Activated CD4-positive, alpha-beta memory T cell treated with anti-CD3 and anti-CD28 coated beads, Interleukin-2, amount 10 ng/mL, durations not matched to agents 7 days and 5 days (primary cell): ENCODE results near the gene CNTNAP4. TPM values are rescaled to one million over a fixed set of nuclear protein-coding genes. Genes with fewer than 3 reads are reported as not detected.

Experiments used
- CTCF ChIA-PET: fragments of 350-600 bp; sonication (Branson Sonifier 250); formaldehyde crosslinking; loops from one replicate; lab custom pipeline; 2021; ENCODE audit warnings: antibody characterized with exemption, inconsistent platforms; lab: Charles Lee
- POLR2A ChIA-PET: fragments of 350-600 bp; sonication (Branson Sonifier 250); formaldehyde crosslinking; loops from one replicate; lab custom pipeline; 2021; ENCODE audit warnings: antibody characterized with exemption; lab: Charles Lee
- DNase-seq: peaks from one replicate; pipeline ENCODE4 v3.0.0-alpha.2; 2020
- H3K27ac Mint-ChIP-seq: one replicate; pipeline ENCODE4 v1.8.0; 2021; ENCODE audit warnings: mild to moderate bottlenecking, mixed read lengths
- H3K27me3 Mint-ChIP-seq: one replicate; pipeline ENCODE4 v1.8.0; 2021; ENCODE audit warnings: mixed read lengths
- H3K36me3 Mint-ChIP-seq: one replicate; pipeline ENCODE4 v1.8.0; 2021; ENCODE audit warnings: low read depth, mixed read lengths
- H3K4me1 Mint-ChIP-seq: one replicate; pipeline ENCODE4 v1.8.0; 2021; ENCODE audit warnings: mixed read lengths
- H3K4me3 Mint-ChIP-seq: one replicate; pipeline ENCODE4 v1.8.0; 2021; ENCODE audit warnings: mild to moderate bottlenecking, mixed read lengths
- H3K9me3 Mint-ChIP-seq: one replicate; pipeline ENCODE4 v1.8.0; 2021; ENCODE audit warnings: mixed read lengths
- total RNA-seq, 2 experiments: library from RNA; stranded (reverse); gene quantifications; one replicate each; pipeline ENCODE4 v1.2.3, GENCODE V29; 2021

CNTNAP4 gene
- not detected for total RNA-seq

DNA sequence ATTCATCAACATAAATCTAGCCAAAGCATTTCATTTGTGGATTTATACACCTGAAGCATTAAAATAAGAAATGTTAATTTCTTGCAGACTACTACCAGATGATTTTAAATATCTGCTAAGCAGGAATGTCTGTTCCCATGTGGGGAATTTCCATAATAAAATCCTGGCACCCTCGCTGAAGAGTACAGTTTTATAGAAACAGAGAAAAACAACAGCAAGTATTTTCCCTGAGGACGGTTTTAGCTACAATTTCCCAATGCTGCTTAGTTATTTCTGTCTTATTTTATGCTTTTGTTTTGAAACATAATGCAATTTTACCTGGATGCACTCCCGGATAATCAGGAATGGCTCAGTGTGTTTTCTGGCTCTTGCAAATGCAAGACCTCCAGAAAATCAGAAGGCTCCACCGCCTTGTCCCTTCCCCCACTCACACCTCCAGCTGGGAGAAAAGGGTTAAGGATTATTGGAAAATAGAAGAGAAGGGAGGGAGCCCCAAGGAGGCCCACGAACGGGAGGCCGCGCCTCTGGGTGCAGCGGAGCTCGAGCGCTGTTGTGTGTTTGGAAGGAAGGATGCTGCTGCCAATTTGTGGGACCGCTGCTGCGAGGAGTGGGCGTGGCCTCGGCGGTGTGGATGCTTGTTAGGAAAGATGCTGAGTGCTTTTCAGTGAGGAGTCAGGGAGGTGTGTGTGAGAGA is at the start of gene CNTNAP4:
CNTNAP4 (plus strand) TSS at position 657 of the 694 bp plus-strand sequence. CDS start 262 bp downstream, outside the sequence.
- DNase-seq = no peak
- H3K4me3 Mint-ChIP-seq = no peak within 1 kb of the TSS
- no peaks in the 10 kb centered on the region for H3K27me3 Mint-ChIP-seq
- H3K9me3 Mint-ChIP-seq = no peaks in the 10 kb centered on the region
- no peaks in the 10 kb centered on the region for H3K4me1 Mint-ChIP-seq
- POLR2A ChIA-PET = no interaction called here
- CTCF ChIA-PET = no interaction called here
- no peaks in the 10 kb centered on the region for H3K36me3 Mint-ChIP-seq
- no peak within 1 kb of the TSS for H3K27ac Mint-ChIP-seq

DNA sequence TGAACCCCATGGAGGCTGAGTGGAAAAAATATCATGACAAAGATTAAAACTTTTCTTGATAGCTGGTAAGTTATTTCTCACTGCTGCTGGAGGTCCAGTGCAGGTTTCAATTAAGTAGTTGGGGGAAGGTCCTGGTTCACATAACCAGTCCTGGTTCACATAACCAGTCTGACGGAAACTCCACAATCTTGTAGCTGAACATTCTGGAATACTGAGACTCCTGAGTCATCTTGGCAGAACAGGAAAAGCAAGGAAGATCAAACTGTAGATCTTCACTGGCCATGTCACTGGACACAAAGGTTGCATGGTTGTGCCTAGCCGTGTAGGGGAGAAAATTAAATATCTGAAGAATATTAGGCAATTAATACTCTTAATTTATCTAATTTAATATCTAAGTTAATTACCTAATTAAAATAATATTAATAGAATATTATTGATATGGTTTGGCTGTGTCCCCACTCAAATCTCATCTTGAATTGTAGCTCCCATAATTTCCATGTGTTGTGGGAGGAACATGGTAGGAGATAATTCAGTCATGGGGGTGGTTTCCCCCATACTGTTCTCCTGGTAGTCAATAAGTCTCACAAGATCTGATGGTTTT is 48.6 kb upstream of the CNTNAP4 start:
- Mint-ChIP-seq H3K4me1 (no peaks in the 10 kb centered on the region), H3K27me3 (no peaks in the 10 kb centered on the region), H3K27ac (no peak overlapping the region), H3K9me3 (peaks cover 3% of the 10 kb centered on the region), H3K36me3 (no peaks in the 10 kb centered on the region), H3K4me3 (no peak overlapping the region)
- ChIA-PET POLR2A (no interaction called here), CTCF (no interaction called here)
- no peak for DNase-seq

DNA sequence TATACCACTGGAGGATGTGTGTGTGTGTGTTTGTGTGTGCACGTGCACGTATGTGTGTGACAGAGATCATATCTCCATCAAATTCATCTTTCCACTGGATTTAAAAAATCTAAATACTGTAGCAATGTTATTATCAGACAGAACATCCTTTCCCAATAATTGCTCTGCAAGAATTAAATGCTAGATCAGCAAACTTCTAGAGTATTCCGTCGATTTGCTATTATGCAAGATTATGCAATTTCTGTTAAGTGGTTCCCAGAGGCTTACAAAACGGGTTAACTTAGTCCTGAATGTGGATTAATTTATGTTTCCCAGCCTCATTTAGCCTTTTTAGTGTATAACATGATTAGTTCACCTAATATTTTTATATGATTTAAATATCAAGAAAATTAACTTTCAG is 44.5 kb upstream of the CNTNAP4 start:
- no peak for DNase-seq
- Mint-ChIP-seq H3K4me3 (no peak overlapping the region), H3K9me3 (peaks cover 8% of the 10 kb centered on the region), H3K36me3 (no peaks in the 10 kb centered on the region), H3K27me3 (no peaks in the 10 kb centered on the region), H3K4me1 (no peaks in the 10 kb centered on the region), H3K27ac (no peak overlapping the region)
- ChIA-PET CTCF (no interaction called here), POLR2A (no interaction called here)

DNA sequence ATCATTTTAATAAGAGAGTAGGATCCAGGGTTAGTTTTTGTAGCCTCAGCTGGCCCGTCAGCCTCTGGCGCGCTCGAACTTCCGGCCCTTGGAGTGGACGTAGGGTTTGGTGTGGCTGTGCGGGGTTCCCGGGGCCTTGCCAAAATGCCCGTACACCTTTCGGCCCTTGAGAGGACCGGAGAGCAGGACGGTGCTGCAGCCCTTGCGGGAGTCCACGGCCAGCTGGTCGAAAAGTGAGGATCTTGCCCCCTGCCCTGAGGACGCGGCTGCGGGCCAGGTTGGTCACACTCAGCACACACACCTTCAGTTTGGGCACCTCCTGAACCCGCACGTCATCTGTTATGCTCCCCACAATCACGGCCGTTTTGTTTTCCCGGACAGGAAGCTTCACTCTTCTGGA is 42.2 kb upstream of the CNTNAP4 start:
- no peaks in the 10 kb centered on the region for H3K36me3 Mint-ChIP-seq
- H3K4me3 Mint-ChIP-seq = no peak overlapping the region
- DNase-seq = no peak
- POLR2A ChIA-PET = no interaction called here
- H3K9me3 Mint-ChIP-seq = peaks cover 14% of the 10 kb centered on the region
- H3K4me1 Mint-ChIP-seq = no peaks in the 10 kb centered on the region
- CTCF ChIA-PET = no interaction called here
- H3K27me3 Mint-ChIP-seq = no peaks in the 10 kb centered on the region
- H3K27ac Mint-ChIP-seq = no peak overlapping the region

DNA sequence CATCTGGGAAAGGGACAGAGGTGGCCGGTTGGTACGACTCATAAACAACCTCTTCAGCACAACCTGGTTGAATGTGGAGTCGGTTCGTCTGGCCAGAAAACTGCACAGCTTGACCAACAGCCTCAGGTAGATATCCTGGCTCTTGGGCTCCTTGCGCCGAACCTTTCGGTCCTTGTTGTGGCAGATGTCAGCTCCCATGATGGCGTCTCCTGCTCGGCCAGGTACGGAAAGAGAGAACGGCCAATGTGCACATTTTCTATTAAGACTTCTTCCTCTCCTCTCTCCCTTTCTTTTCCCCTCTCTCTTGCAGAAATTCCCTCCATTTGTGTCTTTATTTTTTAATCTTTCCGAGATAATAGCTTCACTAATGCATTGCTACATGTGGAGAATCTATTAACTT is 41.8 kb upstream of the CNTNAP4 start:
- no peaks in the 10 kb centered on the region for H3K4me1 Mint-ChIP-seq
- no peaks in the 10 kb centered on the region for H3K36me3 Mint-ChIP-seq
- no peak overlapping the region for H3K27ac Mint-ChIP-seq
- CTCF ChIA-PET = no interaction called here
- no peaks in the 10 kb centered on the region for H3K27me3 Mint-ChIP-seq
- peaks cover 14% of the 10 kb centered on the region for H3K9me3 Mint-ChIP-seq
- DNase-seq = no peak
- POLR2A ChIA-PET = no interaction called here
- H3K4me3 Mint-ChIP-seq = no peak overlapping the region

DNA sequence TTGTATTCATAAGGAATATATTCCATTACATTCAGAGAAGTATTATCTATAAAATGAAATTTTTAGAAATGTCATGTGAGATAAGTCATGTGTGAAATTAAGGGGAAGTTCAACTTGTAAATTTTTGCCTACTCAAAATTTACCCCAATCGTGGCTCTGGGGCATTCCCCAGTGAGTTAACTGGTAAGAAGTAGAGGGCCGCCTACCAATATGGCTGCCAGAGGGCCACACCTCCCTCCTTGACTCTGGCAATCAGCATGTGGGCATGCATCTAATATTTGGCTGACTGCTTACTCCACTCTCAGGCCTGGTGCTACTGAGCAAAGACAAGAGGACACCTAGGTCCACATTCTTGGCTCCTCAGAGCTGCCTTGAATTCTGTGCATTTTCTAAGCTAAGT is 39.7 kb upstream of the CNTNAP4 start:
- H3K27ac Mint-ChIP-seq = no peak overlapping the region
- H3K9me3 Mint-ChIP-seq = peaks cover 13% of the 10 kb centered on the region
- H3K27me3 Mint-ChIP-seq = no peaks in the 10 kb centered on the region

DNA sequence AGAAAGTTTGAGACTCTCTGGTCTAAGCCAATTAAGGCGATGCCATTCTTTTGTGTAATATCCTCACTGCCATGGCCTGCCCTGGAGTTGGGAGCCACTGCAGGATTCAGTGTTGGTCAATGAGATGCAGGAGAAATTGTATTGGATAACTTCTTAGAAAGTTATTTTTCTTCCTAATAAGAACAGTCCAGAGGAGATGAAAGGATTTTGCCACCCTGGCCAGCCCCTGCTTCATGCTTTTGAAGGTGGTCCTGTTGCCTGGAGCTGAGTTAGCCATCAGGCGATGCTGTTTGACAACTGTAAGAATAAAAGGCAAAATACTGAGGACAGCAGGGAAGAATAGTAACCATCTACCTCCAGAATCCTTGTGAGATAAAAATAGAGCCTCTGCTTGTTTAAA is 35.4 kb upstream of the CNTNAP4 start:
- POLR2A ChIA-PET = no interaction called here
- no peak overlapping the region for H3K27ac Mint-ChIP-seq
- no peaks in the 10 kb centered on the region for H3K36me3 Mint-ChIP-seq
- H3K4me3 Mint-ChIP-seq = no peak overlapping the region
- H3K4me1 Mint-ChIP-seq = no peaks in the 10 kb centered on the region
- H3K9me3 Mint-ChIP-seq = peaks cover 13% of the 10 kb centered on the region
- CTCF ChIA-PET = no interaction called here
- H3K27me3 Mint-ChIP-seq = no peaks in the 10 kb centered on the region
- DNase-seq = no peak

More for the DNA sequence above, 39.7 kb upstream of the CNTNAP4 start:
- H3K4me1 Mint-ChIP-seq = no peaks in the 10 kb centered on the region
- no peak for DNase-seq
- H3K36me3 Mint-ChIP-seq = no peaks in the 10 kb centered on the region
- no peak overlapping the region for H3K4me3 Mint-ChIP-seq
- POLR2A ChIA-PET = no interaction called here
- CTCF ChIA-PET = no interaction called here

DNA sequence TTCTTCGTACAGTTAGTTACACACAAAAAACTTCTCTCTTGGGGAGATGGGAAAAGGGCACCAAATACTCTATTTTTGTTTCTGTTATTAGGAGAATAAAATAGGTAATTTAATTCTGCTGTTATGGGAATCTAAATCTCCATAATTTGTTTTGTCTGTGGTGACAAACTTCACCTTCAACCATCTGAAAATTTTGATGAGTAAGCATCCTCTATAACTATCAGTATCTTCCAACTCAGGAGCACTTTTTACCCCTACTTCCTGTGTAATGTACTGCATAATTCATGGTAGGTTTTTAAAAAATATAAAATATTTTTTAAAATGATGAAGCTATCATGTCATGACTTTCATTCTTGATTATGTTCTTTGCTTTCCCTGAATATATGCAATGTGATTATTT is 33.6 kb upstream of the CNTNAP4 start:
- no peaks in the 10 kb centered on the region for H3K4me1 Mint-ChIP-seq
- no peak overlapping the region for H3K27ac Mint-ChIP-seq
- no peaks in the 10 kb centered on the region for H3K36me3 Mint-ChIP-seq
- H3K9me3 Mint-ChIP-seq = peaks cover 16% of the 10 kb centered on the region
- no peak for DNase-seq
- ChIA-PET CTCF (no interaction called here), POLR2A (no interaction called here)
- no peak overlapping the region for H3K4me3 Mint-ChIP-seq
- no peaks in the 10 kb centered on the region for H3K27me3 Mint-ChIP-seq

DNA sequence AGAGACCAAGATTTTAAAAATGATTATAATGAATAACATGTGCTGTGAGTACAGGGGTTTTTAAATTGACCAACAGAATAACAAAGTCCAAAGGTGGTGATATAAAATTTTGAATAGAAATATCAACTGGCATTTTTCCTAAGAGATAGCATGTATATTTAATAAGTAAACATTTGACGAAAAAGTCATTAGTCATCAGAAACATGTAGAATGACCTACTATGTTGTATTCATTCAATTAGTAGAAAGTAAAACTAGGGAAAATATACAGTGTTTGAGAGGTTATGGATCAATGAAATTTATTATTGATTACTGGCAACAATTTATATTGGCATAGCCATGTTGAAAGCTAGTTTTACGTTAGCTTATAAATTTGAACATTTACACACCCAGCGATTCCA is 30.6 kb upstream of the CNTNAP4 start:
- no peak overlapping the region for H3K27ac Mint-ChIP-seq
- no peak overlapping the region for H3K4me3 Mint-ChIP-seq
- DNase-seq = no peak
- ChIA-PET POLR2A (no interaction called here), CTCF (no interaction called here)
- no peaks in the 10 kb centered on the region for H3K27me3 Mint-ChIP-seq
- peaks cover 20% of the 10 kb centered on the region for H3K9me3 Mint-ChIP-seq
- H3K4me1 Mint-ChIP-seq = no peaks in the 10 kb centered on the region
- H3K36me3 Mint-ChIP-seq = no peaks in the 10 kb centered on the region

DNA sequence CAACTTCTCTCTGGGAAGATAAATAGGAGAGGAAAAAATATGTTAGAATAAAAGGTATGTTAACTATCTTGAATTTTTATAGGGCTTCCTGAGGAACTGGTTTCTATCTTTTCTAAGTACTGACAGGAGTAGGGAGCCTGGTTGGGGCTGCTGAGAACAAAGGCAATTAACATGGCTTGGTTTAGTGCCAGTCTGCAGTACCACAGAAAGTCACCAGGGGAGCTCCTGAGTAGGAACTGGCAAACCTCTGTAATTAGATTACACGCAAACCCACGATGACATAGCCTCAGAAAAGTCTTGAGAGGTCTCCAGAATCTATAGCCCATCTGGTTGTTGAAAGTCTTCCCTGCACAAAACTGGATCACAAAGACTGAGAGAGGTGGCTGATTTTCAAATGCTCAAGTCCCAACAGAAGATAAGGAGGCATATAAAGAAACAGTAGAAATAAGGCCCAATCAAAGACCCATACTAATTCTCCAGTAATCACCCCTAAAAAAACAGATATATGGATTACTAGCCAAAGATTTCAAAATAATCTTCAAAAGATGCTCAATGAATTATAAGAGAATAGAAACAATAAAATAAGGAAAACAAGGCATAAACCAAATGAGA is 11.7 kb upstream of the CNTNAP4 start:
- ChIA-PET POLR2A (no interaction called here), CTCF (no interaction called here)
- Mint-ChIP-seq H3K27ac (no peak overlapping the region), H3K9me3 (peaks cover 9% of the 10 kb centered on the region), H3K27me3 (no peaks in the 10 kb centered on the region), H3K4me1 (no peaks in the 10 kb centered on the region), H3K4me3 (no peak overlapping the region), H3K36me3 (no peaks in the 10 kb centered on the region)
- DNase-seq = peak; percentile 16

DNA sequence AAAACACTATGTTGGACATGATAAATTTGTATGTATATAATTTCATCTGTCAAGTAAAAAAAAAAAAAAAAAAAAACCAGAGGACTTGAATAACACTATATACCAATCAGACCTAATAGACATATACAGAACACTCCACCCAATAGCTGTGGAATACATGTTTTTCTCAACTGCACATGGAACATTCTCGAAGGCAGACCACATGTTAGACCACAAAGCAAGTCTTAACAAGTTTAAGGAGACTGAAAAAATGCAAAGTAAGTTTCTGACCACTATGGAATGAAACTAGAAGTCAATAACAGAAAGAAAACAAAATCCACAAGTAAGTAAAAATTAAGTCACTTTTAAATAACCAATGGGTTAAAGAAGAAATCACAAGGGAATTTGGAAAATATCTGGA is 8.4 kb upstream of the CNTNAP4 start:
- ChIA-PET POLR2A (no interaction called here), CTCF (no interaction called here)
- Mint-ChIP-seq H3K36me3 (no peaks in the 10 kb centered on the region), H3K9me3 (peaks cover 9% of the 10 kb centered on the region), H3K4me3 (no peak overlapping the region), H3K4me1 (no peaks in the 10 kb centered on the region), H3K27me3 (no peaks in the 10 kb centered on the region), H3K27ac (no peak overlapping the region)
- DNase-seq = no peak

DNA sequence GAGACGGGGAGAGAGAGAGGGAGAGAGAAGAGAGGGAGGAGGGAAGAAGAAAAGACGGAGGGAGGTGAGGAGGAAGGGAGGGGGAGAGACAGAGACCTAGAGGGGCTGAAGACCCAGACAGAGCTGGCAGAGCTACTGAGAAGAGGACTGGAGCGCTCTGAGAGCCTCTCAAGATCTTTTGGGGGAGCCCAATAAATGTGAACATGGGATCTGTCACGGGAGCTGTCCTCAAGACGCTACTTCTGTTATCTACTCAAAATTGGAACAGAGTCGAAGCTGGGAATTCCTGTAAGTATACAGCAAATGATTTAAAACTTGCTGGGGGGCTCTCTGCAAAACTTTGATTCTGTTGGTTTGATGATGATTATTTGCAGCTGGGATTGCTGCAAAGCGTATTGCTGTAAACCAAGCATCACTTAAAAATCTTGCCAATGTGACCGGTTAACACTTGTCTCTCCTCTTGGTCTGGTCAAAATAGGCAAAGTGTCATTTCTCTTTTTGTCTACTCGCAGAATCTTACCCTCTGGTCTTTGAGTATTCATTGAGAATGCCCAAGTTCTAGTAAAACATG is 344 bp downstream of the CNTNAP4 start:
- H3K9me3 Mint-ChIP-seq = no peaks in the 10 kb centered on the region
- CTCF ChIA-PET = no interaction called here
- no peaks in the 10 kb centered on the region for H3K27me3 Mint-ChIP-seq
- no peak overlapping the region for H3K4me3 Mint-ChIP-seq
- H3K4me1 Mint-ChIP-seq = no peaks in the 10 kb centered on the region
- H3K36me3 Mint-ChIP-seq = no peaks in the 10 kb centered on the region
- POLR2A ChIA-PET = no interaction called here
- H3K27ac Mint-ChIP-seq = no peak overlapping the region
- no peak for DNase-seq

DNA sequence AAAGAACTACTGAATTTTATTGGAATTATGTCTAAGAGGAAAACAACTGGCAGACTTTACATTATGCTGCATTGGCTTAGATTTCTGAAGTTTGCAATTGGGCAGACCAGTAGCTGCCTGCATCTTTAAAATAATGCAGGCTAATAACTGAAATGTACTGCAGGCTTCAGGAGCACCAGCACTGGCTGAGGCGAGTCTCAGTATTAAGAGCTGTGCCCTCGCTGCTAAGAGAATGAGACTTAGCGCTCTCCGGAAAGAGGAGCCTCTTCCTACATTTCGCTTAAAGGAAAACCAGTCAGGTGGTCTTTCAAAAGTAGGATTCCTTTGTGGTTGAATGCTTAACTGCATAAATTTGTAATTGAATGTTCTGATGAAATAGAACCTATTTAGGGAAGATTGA is 885 bp downstream of the CNTNAP4 start:
- DNase-seq = no peak
- H3K9me3 Mint-ChIP-seq = no peaks in the 10 kb centered on the region
- CTCF ChIA-PET = no interaction called here
- no peaks in the 10 kb centered on the region for H3K4me1 Mint-ChIP-seq
- H3K27ac Mint-ChIP-seq = no peak overlapping the region
- POLR2A ChIA-PET = no interaction called here
- H3K36me3 Mint-ChIP-seq = no peaks in the 10 kb centered on the region
- H3K4me3 Mint-ChIP-seq = no peak overlapping the region
- no peaks in the 10 kb centered on the region for H3K27me3 Mint-ChIP-seq
